HG02981 (cell line): ENCODE data around the gene TSSC4.
"Not testable (repeated sequence)": the region's sequence is repeated elsewhere in the genome, so short reads cannot be mapped to it uniquely, and the experiment has no call there.

Experiments
- ATAC-seq: cut with Tn5 transposase; IDR thresholded peaks from one replicate; pipeline ENCODE4 v1.9.1; 2021; ENCODE audit warnings: mild to moderate bottlenecking, moderate library complexity; ENCODE audit not compliant: unreplicated experiment

Gene TSSC4

DNA sequence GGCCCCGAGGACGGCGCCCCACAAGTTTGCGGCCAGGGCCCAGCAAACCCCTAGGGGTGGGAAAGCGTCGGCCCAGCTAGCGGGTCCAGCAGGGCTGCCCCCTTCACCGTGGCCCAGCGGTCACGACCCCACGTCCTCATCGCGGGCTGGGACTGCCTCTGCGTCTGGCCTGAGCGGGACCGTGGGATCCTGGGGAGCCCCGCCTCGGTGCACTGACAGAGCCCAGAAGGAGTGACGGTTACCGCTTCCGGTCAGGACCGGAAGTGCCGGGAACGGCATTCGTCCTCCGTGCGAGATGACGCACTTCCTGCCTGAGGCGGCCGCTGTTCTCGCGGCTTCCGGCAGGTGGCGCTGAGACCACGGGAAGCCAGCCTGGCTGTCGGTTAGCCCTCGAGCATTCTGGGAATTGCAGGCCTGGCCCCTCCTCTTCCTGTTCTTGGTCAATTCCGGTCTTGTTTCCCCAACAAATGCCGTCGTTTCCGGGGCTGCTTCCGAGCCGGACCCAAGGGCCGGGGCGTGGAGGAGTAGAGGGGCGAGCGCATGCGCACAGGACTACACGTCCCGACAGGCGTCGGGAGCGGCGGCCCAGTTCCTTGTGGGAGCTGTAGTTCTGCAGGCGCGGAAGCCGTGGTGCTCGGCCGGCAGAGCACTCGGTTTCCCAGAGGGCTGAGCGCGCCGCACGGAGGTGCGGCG, at the start of gene TSSC4:
Gene TSSC4 (plus strand): TSS at position 682 of the 693 bp plus-strand sequence. CDS start 1,884 bp downstream, outside the sequence.
- ATAC-seq, result peak; percentile 75

DNA sequence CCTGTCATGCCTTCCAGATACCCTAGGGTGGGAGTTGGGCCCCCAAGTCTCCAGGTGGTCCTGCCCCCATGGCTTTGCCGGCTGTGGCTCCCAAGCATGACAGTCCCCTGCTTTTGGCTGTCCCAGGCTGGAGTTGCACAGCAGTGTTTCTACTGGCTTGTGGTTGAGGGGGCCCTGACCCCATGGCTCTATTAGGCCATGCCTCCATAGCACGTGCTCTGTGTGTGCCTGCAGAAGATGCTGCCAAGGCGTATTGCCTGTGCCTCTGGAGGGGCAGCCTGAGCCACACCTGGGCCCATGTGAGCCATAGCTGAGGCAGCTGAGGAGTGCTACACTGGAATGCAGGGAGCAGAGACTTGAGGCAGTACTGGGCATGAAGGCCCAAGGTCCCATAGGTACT, 48.8 kb upstream of the TSSC4 start:
- ATAC-seq, result no peak

DNA sequence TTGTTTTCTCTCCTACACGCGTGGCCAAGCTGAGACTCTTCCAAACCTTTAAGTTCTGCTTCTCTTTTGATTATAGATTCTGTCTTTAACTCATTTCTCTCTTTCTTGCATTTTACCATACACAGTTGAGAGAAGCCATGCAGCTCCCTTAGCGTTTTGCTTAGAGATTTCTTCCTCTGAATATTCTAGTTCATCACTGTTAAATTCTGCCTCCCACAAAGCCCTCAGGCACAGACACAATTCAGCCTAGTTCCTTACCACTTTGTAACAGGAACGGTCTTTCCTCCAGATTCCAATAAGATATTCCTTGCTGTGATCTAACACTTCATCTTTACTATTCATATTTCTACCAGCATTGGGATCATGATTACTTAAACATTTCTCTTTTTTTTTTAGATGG, 48.1 kb upstream of the TSSC4 start:
- ATAC-seq, result no peak

DNA sequence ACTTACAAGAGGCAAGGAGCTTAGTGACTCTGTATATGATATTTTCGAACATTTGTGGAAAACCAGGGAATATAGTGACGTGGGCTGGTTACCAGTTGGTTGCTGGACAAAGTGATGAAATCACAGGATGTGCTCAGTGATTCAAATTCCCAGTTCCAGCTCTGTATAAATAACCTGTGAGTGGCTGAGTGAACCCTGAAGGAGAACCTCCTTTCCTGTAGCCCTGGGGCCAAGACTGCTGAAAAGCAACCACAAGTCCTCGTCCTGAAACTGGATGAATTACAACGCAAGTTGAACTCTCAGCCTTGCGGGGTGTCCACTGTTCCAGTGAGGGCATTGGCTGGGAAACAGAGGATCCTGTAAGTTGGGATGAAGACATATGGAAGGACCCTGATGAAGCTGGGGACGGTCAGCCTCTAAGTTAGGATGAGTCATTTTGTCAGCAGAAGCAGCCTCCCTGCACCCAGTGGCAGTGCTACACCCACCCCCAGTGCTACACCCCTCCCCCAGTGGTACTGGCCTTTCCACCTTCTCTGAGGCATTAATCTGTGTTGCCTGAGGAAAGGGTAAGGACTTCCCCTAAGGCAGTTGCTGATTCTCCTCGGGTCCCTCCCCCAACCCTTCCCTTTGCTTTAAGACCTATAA, 45.4 kb upstream of the TSSC4 start:
- ATAC-seq, result no peak

DNA sequence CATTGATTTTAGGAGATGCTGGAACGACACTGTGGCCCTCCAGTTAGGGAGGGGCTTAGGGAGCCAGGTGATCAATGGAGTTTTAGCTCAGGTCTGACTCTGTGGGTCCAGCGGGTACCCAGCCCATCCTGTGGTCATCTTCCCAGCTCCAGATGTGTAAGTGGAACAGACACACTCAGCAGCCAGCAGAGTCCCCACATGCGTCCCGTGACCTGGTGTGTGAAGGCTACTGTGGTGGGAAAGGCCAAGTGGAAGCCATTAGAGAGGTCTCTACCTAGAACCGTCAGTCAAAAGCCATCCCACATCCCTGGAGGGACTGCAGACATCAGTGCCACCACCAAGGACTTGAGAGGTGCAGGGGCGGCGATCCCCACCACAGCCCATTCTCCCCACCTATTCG, 43.3 kb upstream of the TSSC4 start:
- no peak for ATAC-seq

DNA sequence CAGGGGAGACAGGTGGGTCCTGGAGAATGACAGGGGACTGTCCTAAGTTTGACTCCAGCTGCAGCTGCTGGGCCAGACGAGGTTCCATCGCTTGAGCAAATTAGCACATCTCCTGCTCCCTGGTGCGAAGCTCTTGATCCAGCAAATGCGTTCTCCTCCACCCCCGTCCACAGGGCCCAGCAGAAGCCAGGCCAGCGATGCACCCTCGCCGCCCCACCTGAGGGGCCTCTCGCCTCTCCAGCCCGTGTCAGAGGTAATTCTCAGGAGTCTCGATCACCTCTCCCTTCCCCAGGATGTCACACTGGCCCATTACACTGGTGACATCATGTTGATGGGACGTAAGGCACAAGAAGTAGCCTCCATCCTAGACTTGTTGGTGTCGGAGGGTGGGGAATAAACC, 42.9 kb upstream of the TSSC4 start:
- ATAC-seq, result not testable (repeated sequence)

DNA sequence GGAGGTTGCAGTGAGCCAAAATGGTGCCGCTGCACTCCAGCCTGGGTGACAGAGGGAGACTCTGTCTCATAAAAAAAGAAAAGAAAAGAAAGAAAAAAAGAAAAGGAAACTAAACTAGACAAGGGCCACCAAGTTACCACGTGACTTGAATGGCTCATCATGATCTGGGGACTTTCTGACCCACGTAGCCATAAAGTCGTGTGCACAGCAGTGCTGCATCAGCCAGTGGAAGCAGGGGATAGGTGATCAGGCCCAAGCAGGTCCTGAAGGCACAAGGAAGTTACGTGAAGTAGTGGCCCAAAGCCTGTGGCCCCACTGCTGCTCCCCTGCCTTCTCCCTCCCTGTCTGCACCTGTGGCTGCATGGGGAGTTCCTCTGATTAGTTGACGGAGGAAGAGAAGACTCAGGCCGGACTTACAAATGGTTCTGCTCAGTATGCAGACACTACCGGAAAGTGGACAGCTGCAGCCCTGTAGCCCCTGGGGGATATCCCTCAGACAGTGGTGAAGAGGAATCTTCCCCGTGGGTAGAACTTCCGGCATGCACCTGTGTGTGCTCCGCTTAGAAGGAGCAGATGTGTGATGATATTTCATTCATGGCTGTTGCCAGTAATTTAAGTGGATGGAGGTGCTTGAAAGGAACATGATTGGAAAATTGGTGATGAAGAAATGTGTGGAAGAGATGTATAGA, 41.7 kb upstream of the TSSC4 start:
- ATAC-seq, result no peak

GRCh38 chr11:2359557-2359956, 41.0 kb upstream of the TSSC4 start:
- no peak for ATAC-seq

DNA sequence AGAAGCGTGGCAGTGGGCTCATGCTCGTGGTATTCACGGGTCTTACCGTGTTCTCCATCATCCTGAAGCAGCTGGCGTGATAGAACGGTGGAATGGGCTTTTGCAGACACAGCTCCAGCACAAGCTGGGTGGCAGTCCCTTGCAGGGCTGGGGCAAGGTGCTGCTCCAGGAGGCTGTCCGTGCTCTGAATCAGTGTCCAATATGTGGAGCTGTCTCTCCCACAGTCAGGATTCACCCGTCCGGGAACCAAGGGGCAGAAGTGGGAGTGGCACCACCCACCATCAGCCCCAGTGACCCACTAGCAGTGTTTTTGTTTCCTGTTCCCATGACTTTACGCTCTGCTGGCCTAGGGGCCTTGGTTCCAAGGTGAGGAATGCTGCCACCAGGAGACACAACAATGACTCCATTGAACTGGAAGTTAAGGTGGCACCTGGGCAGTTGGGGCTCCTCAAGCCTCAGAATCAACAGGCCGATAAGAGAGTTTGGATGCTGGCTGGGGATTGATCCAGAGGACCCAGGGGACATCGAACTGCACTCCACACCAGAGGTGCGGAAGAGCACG, 40.4 kb upstream of the TSSC4 start:
- no peak for ATAC-seq

- ATAC-seq, result no peak
Measured at GRCh38 chr11:2361565-2361964, 39.0 kb upstream of the TSSC4 start.

GRCh38 chr11:2362414-2362813, 38.1 kb upstream of the TSSC4 start:
- no peak for ATAC-seq

DNA sequence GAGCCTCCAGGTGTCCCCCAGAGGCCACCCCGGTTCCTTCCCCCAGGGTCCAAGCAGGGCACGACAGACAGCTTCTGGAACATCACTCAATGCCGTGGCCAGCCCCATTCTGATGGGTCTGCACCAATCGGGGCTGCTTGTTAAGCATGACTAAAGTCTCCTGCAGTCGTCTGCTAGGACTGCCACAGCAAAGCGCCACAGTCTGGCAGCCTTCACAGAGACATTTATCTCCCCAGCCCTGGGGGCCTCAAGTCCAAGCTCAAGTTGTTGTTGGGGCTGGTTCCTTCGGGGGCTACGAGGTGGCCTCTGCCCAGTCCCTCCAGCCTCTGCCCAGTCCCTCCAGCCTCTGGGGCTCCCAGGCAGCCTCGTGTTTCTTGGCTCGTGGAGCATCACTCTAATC, 37.4 kb upstream of the TSSC4 start:
- ATAC-seq, result no peak

GRCh38 chr11:2363577-2364370, 36.8 kb upstream of the TSSC4 start:
- ATAC-seq, result no peak

DNA sequence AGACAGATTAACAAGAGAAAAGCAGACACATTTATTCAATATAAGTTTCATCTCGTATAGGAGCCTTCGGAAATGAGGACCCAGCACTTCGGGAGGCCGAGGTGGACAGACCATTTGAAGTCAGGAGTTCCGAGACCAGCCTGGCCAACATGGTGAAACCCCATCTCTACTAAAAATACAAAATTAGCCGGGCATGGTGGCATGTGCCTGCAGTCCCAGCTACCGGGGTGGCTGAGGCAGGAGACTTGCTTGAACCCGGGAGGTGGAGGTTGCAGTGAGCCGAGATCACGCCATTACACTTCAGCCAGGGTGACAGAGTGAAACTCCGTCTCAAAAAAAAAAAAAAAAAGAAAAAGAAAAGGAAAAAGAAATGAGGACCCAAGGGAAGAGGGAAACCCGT, 36.2 kb upstream of the TSSC4 start:
- not testable (repeated sequence) for ATAC-seq

GRCh38 chr11:2365571-2366210, 34.9 kb upstream of the TSSC4 start:
- ATAC-seq, result no peak

GRCh38 chr11:2366276-2366675, 34.3 kb upstream of the TSSC4 start:
- ATAC-seq, result no peak

- ATAC-seq, result no peak
Measured at GRCh38 chr11:2366733-2367132, 33.8 kb upstream of the TSSC4 start.

DNA sequence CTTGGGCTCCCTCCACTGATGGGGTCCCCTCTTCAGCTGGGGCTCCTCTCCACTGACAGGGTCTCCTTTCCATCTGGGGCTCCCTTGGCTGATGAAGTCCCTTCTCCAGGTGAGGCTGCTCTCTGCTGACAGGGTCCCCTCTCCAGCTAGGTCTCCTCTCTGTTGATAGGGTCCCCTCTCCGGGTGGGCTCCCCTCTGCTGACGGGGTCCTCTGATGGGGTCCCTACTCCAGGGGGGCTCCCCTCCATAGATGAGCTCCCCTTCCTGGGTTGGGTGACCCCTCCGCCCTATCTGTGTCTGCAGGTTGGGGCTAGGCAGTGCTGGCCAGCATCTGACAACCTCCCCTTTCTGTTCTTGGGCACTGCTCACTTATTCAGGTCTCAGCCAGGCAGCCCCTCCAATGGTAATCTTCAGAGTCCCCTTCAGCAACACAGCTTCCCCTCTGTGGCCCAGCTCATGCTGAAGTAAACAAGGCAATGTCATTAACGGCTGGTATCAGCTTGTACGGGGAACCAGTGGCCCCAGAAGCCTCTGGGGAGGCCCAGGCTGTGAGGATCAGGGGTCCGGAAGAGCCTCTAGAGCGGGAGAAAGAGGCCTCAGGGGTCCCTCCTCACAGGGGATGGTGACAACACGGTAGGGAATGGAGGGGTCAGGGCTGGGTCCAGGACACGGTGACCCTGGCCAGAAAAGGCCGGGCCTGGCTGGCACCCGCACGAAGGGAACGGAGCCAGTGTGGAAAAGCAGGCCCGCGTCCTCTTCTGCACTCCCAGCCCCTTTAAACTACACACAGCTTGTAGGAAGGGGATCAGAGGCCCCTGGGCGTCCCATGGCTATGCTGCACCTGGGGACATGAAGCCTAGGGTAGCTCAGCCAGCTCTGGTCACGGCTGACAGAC, 33.0 kb upstream of the TSSC4 start:
- no peak for ATAC-seq

DNA sequence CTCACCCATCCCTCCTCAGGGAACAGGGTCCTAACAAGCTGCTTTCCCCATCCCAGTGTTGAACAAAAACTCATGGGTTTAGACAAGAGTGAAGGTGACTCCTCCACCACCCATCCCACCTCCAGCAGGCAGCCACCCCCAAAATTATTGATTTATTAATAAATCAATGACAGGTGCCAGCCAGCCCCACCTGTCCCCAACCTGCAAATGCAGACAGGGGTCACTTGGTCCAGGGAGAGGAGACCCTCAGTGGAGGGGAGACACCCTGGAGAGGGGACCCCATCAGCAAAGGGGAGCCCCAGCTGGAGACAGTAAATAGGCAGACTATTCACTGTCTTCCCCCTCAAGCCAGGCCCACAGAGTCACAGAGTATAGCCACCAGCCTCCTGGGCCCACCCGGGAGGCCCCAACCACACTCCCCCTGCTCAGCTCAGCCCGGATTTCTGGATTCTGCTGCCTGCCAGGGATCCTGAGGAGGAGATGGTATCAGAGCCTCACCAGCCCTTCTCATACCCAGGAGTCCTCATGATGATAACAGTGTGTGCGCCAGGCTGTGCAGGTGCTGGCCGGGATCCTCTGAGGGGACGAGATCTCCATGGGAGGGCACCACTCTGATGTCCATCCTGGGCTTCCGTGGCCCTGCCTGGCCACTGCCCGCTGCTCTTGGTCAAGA, 32.2 kb upstream of the TSSC4 start:
- ATAC-seq, result no peak
